ENCODE data around the gene FAM169A.

- TF ChIP-seq CTCF (IDR thresholded peaks at IDR 0.05; ENCODE audit: insufficient read depth, low read length, poor library complexity, severe bottlenecking), result no peak
- TF ChIP-seq EZH2phosphoT487 (conservative IDR thresholded peaks at IDR 0.05; ENCODE audit: low read length), result no peak
Observed at GRCh38 chr5:74851684-74852353, 14.4 kb downstream of the FAM169A start.
